Spleen (tissue), 7 donors: ENCODE measurements around the gene CBLC.

ENCODE experiments used
- POLR2A ChIP-seq, 3 donors: fragments of 450-650 bp; IDR thresholded peaks; one replicate each; pipeline ENCODE4 v1.5.1; 2017; ENCODE audit warnings: antibody characterized with exemption in 3 of 3, mild to moderate bottlenecking in 1 of 3
- POLR2AphosphoS5 ChIP-seq, 3 donors: sonication (generic); formaldehyde crosslinking; IDR thresholded peaks; one replicate each; pipeline ENCODE4 v1.5.1; 2017; ENCODE audit warnings: antibody characterized with exemption in 3 of 3
- TF ChIP-seq, protein P1 (sequence below), 11 experiments: fragments of 200-600 bp in 7 of 11; fragments of 450-650 bp in 4 of 11; sonication (generic) in 4 of 11; IDR thresholded peaks in 8 of 11; conservative IDR thresholded peaks in 3 of 11; 1 replicate in 7 of 11; 2 replicates in 4 of 11; pipeline versions ENCODE4 v1.4.0 to v1.8.0; 2016 to 2021; ENCODE audit warnings: antibody characterized with exemption in 11 of 11, inconsistent platforms in 4 of 11, mild to moderate bottlenecking in 1 of 11
- donor health status: DM: no; HTN: no; CAD: no; lungs with moderate emphysema.
- donor health status: DM: no; HTN: no; CAD: no.
- donor health status: DM: no; HTN: no; CAD: no.

- TF ChIP-seq, protein P1, sequence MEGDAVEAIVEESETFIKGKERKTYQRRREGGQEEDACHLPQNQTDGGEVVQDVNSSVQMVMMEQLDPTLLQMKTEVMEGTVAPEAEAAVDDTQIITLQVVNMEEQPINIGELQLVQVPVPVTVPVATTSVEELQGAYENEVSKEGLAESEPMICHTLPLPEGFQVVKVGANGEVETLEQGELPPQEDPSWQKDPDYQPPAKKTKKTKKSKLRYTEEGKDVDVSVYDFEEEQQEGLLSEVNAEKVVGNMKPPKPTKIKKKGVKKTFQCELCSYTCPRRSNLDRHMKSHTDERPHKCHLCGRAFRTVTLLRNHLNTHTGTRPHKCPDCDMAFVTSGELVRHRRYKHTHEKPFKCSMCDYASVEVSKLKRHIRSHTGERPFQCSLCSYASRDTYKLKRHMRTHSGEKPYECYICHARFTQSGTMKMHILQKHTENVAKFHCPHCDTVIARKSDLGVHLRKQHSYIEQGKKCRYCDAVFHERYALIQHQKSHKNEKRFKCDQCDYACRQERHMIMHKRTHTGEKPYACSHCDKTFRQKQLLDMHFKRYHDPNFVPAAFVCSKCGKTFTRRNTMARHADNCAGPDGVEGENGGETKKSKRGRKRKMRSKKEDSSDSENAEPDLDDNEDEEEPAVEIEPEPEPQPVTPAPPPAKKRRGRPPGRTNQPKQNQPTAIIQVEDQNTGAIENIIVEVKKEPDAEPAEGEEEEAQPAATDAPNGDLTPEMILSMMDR (IDR thresholded peaks at IDR 0.05 in 8 of 11, conservative IDR thresholded peaks at IDR 0.05 in 3 of 11), result no peak
- TF ChIP-seq POLR2AphosphoS5 (IDR thresholded peaks at IDR 0.05) (no peak), POLR2A (IDR thresholded peaks at IDR 0.05) (no peak)
Measured at GRCh38 chr19:44779150-44779549, 1.5 kb downstream of the CBLC start.
